CD14-positive monocyte (primary cell): ENCODE measurements around the gene HK1. TPM values are rescaled to one million over a fixed set of nuclear protein-coding genes. Genes with fewer than 3 reads are reported as not detected.

Experiments
- DNase-seq, 3 donors: peaks; one replicate each; pipeline ENCODE4 v3.0.0-alpha.2; 2011 to 2022
- H2AFZ ChIP-seq: 2 replicates; pipeline ENCODE4 v1.6.0; 2012; ENCODE audit warnings: mild to moderate bottlenecking, low read depth, low read length, inconsistent platforms; ENCODE audit not compliant: insufficient read depth, poor library complexity, severe bottlenecking
- H3K27ac ChIP-seq, 2 donors: 1 replicate in 1 of 2; 2 replicates in 1 of 2; pipeline ENCODE4 v1.5.1; 2012 to 2013; ENCODE audit warnings: low read length in 2 of 2, control low read depth in 1 of 2, inconsistent platforms in 1 of 2, low read depth in 1 of 2, mild to moderate bottlenecking in 1 of 2
- H3K27me3 ChIP-seq, 2 donors: one replicate each; pipeline versions ENCODE4 v1.6.0 to v1.6.1; 2011 to 2013; ENCODE audit warnings: low read length in 2 of 2; ENCODE audit not compliant: control insufficient read depth in 2 of 2, insufficient read depth in 2 of 2
- H3K36me3 ChIP-seq, 2 donors: replicated peaks in 1 of 2; 1 replicate in 1 of 2; 2 replicates in 1 of 2; pipeline versions ENCODE4 v1.5.1 to v1.6.1; 2012 to 2013; ENCODE audit warnings: low read length in 2 of 2, control low read depth in 1 of 2, inconsistent platforms in 1 of 2, mild to moderate bottlenecking in 1 of 2; ENCODE audit not compliant: insufficient read depth in 2 of 2, control insufficient read depth in 1 of 2
- H3K4me1 ChIP-seq, 2 donors: 1 replicate in 1 of 2; 2 replicates in 1 of 2; pipeline versions ENCODE4 v1.5.1 to v1.6.1; 2012 to 2013; ENCODE audit warnings: low read length in 2 of 2, control low read depth in 1 of 2, inconsistent platforms in 1 of 2, mild to moderate bottlenecking in 1 of 2, moderate library complexity in 1 of 2; ENCODE audit not compliant: insufficient read depth in 2 of 2, control insufficient read depth in 1 of 2
- H3K4me2 ChIP-seq: replicated peaks from 2 replicates; pipeline ENCODE3; 2012; ENCODE audit warnings: low read length, moderate library complexity, mild to moderate bottlenecking; ENCODE audit not compliant: poor library complexity, severe bottlenecking; ENCODE audit errors: extremely low read depth
- H3K4me3 ChIP-seq, 3 experiments: fragments of 200-600 bp in 1 of 3; sonication (generic) in 1 of 3; replicated peaks in 1 of 3; 1 replicate in 2 of 3; 2 replicates in 1 of 3; pipeline ENCODE4 v1.5.1; 2011 to 2013; ENCODE audit warnings: low read length in 3 of 3, mild to moderate bottlenecking in 3 of 3, control low read depth in 2 of 3, low read depth in 2 of 3, inconsistent platforms in 1 of 3, moderate library complexity in 1 of 3
- H3K79me2 ChIP-seq: 2 replicates; pipeline ENCODE4 v1.6.0; 2012; ENCODE audit warnings: mild to moderate bottlenecking, control low read depth, inconsistent platforms, low read length, moderate library complexity; ENCODE audit not compliant: insufficient read depth
- H3K9ac ChIP-seq: 2 replicates; pipeline ENCODE4 v1.6.0; 2017; ENCODE audit warnings: low read length, mild to moderate bottlenecking; ENCODE audit not compliant: insufficient read depth, poor library complexity, severe bottlenecking
- H3K9me3 ChIP-seq, 2 donors: replicated peaks in 1 of 2; 1 replicate in 1 of 2; 2 replicates in 1 of 2; pipeline versions ENCODE4 v1.5.1 to v1.6.1; 2012 to 2013; ENCODE audit warnings: low read length in 2 of 2, control low read depth in 1 of 2; ENCODE audit not compliant: control insufficient read depth in 1 of 2, insufficient read depth in 1 of 2
- H4K20me1 ChIP-seq: 2 replicates; pipeline ENCODE4 v1.6.0; 2012; ENCODE audit warnings: mild to moderate bottlenecking, low read length, control low read depth, moderate library complexity; ENCODE audit not compliant: insufficient read depth
- H3K27ac Mint-ChIP-seq, 7 donors: one replicate each; pipeline ENCODE4 v1.8.0; 2020; ENCODE audit warnings: mild to moderate bottlenecking in 7 of 7, mixed read lengths in 7 of 7, moderate library complexity in 6 of 7, inconsistent platforms in 2 of 7
- H3K27me3 Mint-ChIP-seq, 3 donors: one replicate each; pipeline ENCODE4 v1.8.0; 2021 to 2022; ENCODE audit warnings: low read depth in 3 of 3, mild to moderate bottlenecking in 3 of 3, mixed read lengths in 3 of 3, moderate library complexity in 3 of 3, inconsistent platforms in 1 of 3
- H3K36me3 Mint-ChIP-seq, 2 donors: one replicate each; pipeline ENCODE4 v1.8.0; 2020; ENCODE audit warnings: mixed read lengths in 2 of 2, inconsistent platforms in 1 of 2, mild to moderate bottlenecking in 1 of 2
- H3K4me1 Mint-ChIP-seq: one replicate; pipeline ENCODE4 v1.8.0; 2020; ENCODE audit warnings: mild to moderate bottlenecking, mixed read lengths
- H3K4me3 Mint-ChIP-seq, 2 donors: one replicate each; pipeline ENCODE4 v1.8.0; 2020; ENCODE audit warnings: mild to moderate bottlenecking in 2 of 2, mixed read lengths in 2 of 2, moderate library complexity in 1 of 2
- H3K9me3 Mint-ChIP-seq, 7 donors: one replicate each; pipeline ENCODE4 v1.8.0; 2020 to 2022; ENCODE audit warnings: mixed read lengths in 7 of 7, mild to moderate bottlenecking in 6 of 7, moderate library complexity in 6 of 7, inconsistent platforms in 2 of 7
- CTCF ChIP-seq: fragments of 200-600 bp; IDR thresholded peaks from one replicate; pipeline ENCODE4 v1.8.0; 2022; ENCODE audit warnings: antibody characterized with exemption, mild to moderate bottlenecking
- WGBS: methylation state at CpG from one replicate; pipeline ENCODE4 v1.1.5; 2013; ENCODE audit warnings: missing lambda C conversion rate; ENCODE audit not compliant: insufficient coverage; 5-methylcytosine and 5-hydroxymethylcytosine counted together
- intact Hi-C, 2 donors: fragments of 100-400 bp; cut with micrococcal nuclease; formaldehyde crosslinking; loops; one replicate each; pipeline versions ENCODE4 v1.15.0 to v1.15.1; 2023
- polyA plus RNA-seq, 3 donors: library from polyadenylated mRNA; depleted of rRNA in 1 of 3; unstranded in 2 of 3; stranded (reverse) in 1 of 3; fragments of 300-500 nt in 2 of 3; fragments of >200 nt in 1 of 3; fragmentation: Illumina TruSeq in 2 of 3; gene quantifications; 1 replicate in 2 of 3; 2 replicates in 1 of 3; pipeline ENCODE4 v1.2.3, GENCODE V29; 2012 to 2021

Gene HK1
- polyA plus RNA-seq, 3 donors = 57.9 to 146 (median 125) TPM

DNA sequence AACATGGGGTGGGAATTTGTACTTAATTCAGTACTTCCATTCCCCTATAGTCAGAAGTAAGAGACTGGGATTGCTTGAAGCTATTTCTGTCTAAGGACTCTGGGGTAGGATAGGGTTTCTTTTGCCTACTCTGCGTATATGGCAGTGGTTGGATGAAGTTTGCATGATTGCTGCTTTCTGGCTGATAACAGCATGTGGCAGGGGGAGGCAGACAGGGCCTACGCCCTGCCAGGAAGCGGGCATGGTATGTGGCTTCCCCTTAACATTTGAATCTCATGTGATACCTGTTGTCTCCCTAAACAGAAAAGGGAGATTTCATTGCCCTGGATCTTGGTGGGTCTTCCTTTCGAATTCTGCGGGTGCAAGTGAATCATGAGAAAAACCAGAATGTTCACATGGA, 81.3 kb downstream of the HK1 start:
- H3K4me2 ChIP-seq = peak overlapping the region; percentile 66
- no peak overlapping the region for H2AFZ ChIP-seq
- peak overlapping the region; percentile 56 to 88 for H3K27ac ChIP-seq
- H3K4me1 Mint-ChIP-seq = peaks cover 43% of the 10 kb centered on the region
- intact Hi-C loops = loop anchor here in 1 of 2 donors (5.0 kb wide), 1 partner anchor 37 kb away; no protein-coding TSS in a partner anchor
- peak overlapping the region in 1 of 3 experiments; percentile 56 for H3K4me3 ChIP-seq
- no peak for DNase-seq
- peaks cover 22 to 46% of the 10 kb centered on the region in 2 donors for H3K36me3 ChIP-seq
- H4K20me1 ChIP-seq = peaks cover 42% of the 10 kb centered on the region
- H3K9me3 ChIP-seq = no peaks in the 10 kb centered on the region
- H3K4me1 ChIP-seq = peaks cover 37 to 55% of the 10 kb centered on the region in 2 donors
- WGBS = 39% methylated on average over 5 of the region's 5 CpGs
- H3K36me3 Mint-ChIP-seq = peaks cover 37 to 51% of the 10 kb centered on the region in 2 donors
- H3K9me3 Mint-ChIP-seq = peaks cover 0 to under 1% (median 0%) of the 10 kb centered on the region in 7 donors
- peak overlapping the region; percentile 42 to 82 for H3K4me3 Mint-ChIP-seq
- H3K27ac Mint-ChIP-seq = peak overlapping the region; percentile 88 to 97 (median 90)
- H3K27me3 Mint-ChIP-seq = no peaks in the 10 kb centered on the region
- no peak for TF ChIP-seq CTCF
- H3K79me2 ChIP-seq = peaks cover 98% of the 10 kb centered on the region
- no peaks in the 10 kb centered on the region for H3K27me3 ChIP-seq
- no peak overlapping the region for H3K9ac ChIP-seq

GRCh38 chr10:69360485-69361302, 82.4 kb downstream of the HK1 start:
- Mint-ChIP-seq H3K36me3 (peaks cover 47 to 61% of the 10 kb centered on the region in 2 donors), H3K9me3 (no peaks in the 10 kb centered on the region), H3K4me3 (no peak overlapping the region), H3K27me3 (no peaks in the 10 kb centered on the region), H3K4me1 (peaks cover 39% of the 10 kb centered on the region), H3K27ac (peak overlapping the region in 6 of 7 donors; percentile 80 to 97 (median 90))
- H3K4me1 ChIP-seq = peaks cover 37 to 55% of the 10 kb centered on the region in 2 donors
- no peak overlapping the region for H3K4me3 ChIP-seq
- intact Hi-C loops = no loop called here
- no peak overlapping the region for H3K4me2 ChIP-seq
- H3K27me3 ChIP-seq = no peaks in the 10 kb centered on the region
- peaks cover 53% of the 10 kb centered on the region for H4K20me1 ChIP-seq
- WGBS = 74% methylated on average over 7 of the region's 8 CpGs
- no peak for TF ChIP-seq CTCF
- peak overlapping the region; percentile 56 to 88 for H3K27ac ChIP-seq
- no peak overlapping the region for H2AFZ ChIP-seq
- DNase-seq = no peak
- no peak overlapping the region for H3K9ac ChIP-seq
- H3K79me2 ChIP-seq = peaks cover 96% of the 10 kb centered on the region
- H3K36me3 ChIP-seq = peaks cover 33 to 57% of the 10 kb centered on the region in 2 donors
- H3K9me3 ChIP-seq = no peaks in the 10 kb centered on the region
